AML-193 (cell line): ENCODE data around the gene TRIM50.
"Not testable (repeated sequence)": the region's sequence is repeated elsewhere in the genome, so short reads cannot be mapped to it uniquely, and the experiment has no call there.

ENCODE experiments used
- DNase-seq, 2 experiments: peaks; one replicate each; lab custom pipeline; 2025; lab: John Stamatoyannopoulos, UW

Gene TRIM50

GRCh38 chr7:73313521-73313906 is 14.4 kb downstream of the TRIM50 start:
- no peak for DNase-seq

- DNase-seq, result no peak
These were observed 14.9 kb downstream of the TRIM50 start for GRCh38 chr7:73312831-73313520.

- DNase-seq, result not testable (repeated sequence)
These were observed 16.5 kb downstream of the TRIM50 start for GRCh38 chr7:73311421-73311820.

GRCh38 chr7:73308665-73309214 is 19.1 kb downstream of the TRIM50 start, which contains the start of gene NSUN5:
NSUN5 (minus strand) TSS chr7:73308826; CDS start chr7:73308790, 36 bp downstream.
- peak; percentile 77 to 83 for DNase-seq

GRCh38 chr7:73308074-73308664 is 19.7 kb downstream of the TRIM50 start:
- DNase-seq, result no peak

- no peak for DNase-seq
These were observed 20.4 kb downstream of the TRIM50 start for GRCh38 chr7:73307436-73307835.

GRCh38 chr7:73304612-73305387 is 23.1 kb downstream of the TRIM50 start:
- not testable (repeated sequence) for DNase-seq

GRCh38 chr7:73304071-73304470 is 23.8 kb downstream of the TRIM50 start:
- DNase-seq, result no peak

GRCh38 chr7:73303546-73303945 is 24.3 kb downstream of the TRIM50 start:
- DNase-seq, result no peak

GRCh38 chr7:73302846-73303245 is 25.0 kb downstream of the TRIM50 start:
- not testable (repeated sequence) for DNase-seq

- DNase-seq, result not testable (repeated sequence)
These were observed 26.8 kb downstream of the TRIM50 start for GRCh38 chr7:73301108-73301507.

GRCh38 chr7:73299812-73300211 is 28.1 kb downstream of the TRIM50 start:
- not testable (repeated sequence) for DNase-seq

- DNase-seq, result not testable (repeated sequence)
These were observed 30.2 kb downstream of the TRIM50 start for GRCh38 chr7:73297706-73298105.

- not testable (repeated sequence) for DNase-seq
These were observed 30.6 kb downstream of the TRIM50 start for GRCh38 chr7:73297235-73297634.

GRCh38 chr7:73277210-73277609 is 50.7 kb downstream of the TRIM50 start:
- DNase-seq, result not testable (repeated sequence)

GRCh38 chr7:73267813-73268212 is 60.1 kb downstream of the TRIM50 start:
- DNase-seq, result not testable (repeated sequence)

GRCh38 chr7:73266719-73267368 is 61.0 kb downstream of the TRIM50 start:
- not testable (repeated sequence) for DNase-seq
